Gastroesophageal sphincter (tissue), 3 donors: ENCODE measurements around the gene TUBA3D.

Experiments
- EP300 ChIP-seq: sonication (generic); formaldehyde crosslinking; IDR thresholded peaks from one replicate; pipeline ENCODE4 v1.6.1; 2017; ENCODE audit warnings: antibody characterized with exemption, mild to moderate bottlenecking
- POLR2AphosphoS5 ChIP-seq: sonication (generic); formaldehyde crosslinking; IDR thresholded peaks from one replicate; pipeline ENCODE4 v1.6.1; 2017; ENCODE audit warnings: antibody characterized with exemption
- TF ChIP-seq, protein P1 (sequence below), 4 experiments: fragments of 200-600 bp in 2 of 4; fragments of 450-650 bp in 2 of 4; sonication (generic) in 1 of 4; IDR thresholded peaks; one replicate each; pipeline ENCODE4 v1.5.1; 2017 to 2019; ENCODE audit warnings: antibody characterized with exemption in 4 of 4, mild to moderate bottlenecking in 2 of 4, moderate library complexity in 2 of 4

DNA sequence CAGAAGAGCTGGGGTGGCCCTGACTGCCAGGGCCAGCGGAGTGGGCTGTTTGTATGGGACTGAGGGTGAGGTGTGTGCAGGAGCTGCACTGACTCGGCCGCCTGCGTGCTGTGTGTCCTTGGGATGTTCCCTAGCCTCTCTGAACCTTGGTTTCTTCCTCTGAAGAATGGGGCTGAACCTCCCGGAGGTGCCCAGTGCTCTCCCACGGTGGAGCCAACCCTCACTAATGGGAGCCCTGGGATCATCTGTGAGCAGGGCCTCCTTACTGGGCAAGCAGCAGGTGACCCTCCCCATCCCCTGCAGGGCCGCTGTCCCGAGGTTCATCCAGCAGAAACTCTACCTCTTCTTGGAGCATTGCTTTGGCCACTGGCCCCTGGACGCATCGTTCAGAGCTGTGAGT is 40.1 kb downstream of the TUBA3D start:
- TF ChIP-seq, protein P1, sequence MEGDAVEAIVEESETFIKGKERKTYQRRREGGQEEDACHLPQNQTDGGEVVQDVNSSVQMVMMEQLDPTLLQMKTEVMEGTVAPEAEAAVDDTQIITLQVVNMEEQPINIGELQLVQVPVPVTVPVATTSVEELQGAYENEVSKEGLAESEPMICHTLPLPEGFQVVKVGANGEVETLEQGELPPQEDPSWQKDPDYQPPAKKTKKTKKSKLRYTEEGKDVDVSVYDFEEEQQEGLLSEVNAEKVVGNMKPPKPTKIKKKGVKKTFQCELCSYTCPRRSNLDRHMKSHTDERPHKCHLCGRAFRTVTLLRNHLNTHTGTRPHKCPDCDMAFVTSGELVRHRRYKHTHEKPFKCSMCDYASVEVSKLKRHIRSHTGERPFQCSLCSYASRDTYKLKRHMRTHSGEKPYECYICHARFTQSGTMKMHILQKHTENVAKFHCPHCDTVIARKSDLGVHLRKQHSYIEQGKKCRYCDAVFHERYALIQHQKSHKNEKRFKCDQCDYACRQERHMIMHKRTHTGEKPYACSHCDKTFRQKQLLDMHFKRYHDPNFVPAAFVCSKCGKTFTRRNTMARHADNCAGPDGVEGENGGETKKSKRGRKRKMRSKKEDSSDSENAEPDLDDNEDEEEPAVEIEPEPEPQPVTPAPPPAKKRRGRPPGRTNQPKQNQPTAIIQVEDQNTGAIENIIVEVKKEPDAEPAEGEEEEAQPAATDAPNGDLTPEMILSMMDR (IDR thresholded peaks at IDR 0.05) = no peak
- TF ChIP-seq POLR2AphosphoS5 (no peak), EP300 (no peak)
